ENCODE results near the gene ZNF385C. TPM values are rescaled to one million over a fixed set of nuclear protein-coding genes. Genes with fewer than 3 reads are reported as not detected.
A peak's percentile ranks its signal among the peaks of the same experiment; 100 is the strongest.
"Not testable (repeated sequence)": the region's sequence is repeated elsewhere in the genome, so short reads cannot be mapped to it uniquely, and the experiment has no call there.

ZNF385C gene
- polyA plus RNA-seq, 4 donors = 5.2 to 10.0 (median 6.8) TPM

GRCh38 chr17:42026857-42027589 is 71.2 kb downstream of the ZNF385C start:
- DNase-seq (ENCODE audit: low read depth in 4 of 4, low spot score in 2 of 4) = no peak

DNA sequence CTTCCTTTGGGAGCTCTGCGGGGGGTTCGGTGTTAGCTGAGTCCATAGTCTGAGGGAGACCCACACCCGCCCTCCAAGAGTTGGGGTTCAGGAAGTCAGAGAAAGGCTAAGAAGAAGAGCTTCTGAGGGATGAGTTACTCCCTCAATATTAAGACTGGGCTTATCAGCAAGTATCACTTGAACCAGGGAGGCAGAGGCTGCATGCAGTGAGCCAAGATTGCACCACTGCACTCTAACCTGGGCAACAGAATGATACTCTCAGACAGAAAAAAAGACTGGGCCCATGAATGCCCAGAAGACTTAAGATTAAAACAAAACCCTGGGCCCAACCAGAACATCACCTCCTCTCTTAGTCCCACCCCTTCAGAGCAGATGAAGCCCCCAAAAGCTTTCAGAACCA is 72.3 kb downstream of the ZNF385C start:
- no peak for DNase-seq (ENCODE audit: low read depth in 4 of 4, low spot score in 2 of 4)

GRCh38 chr17:42025191-42025579 is 73.1 kb downstream of the ZNF385C start:
- no peak for DNase-seq (ENCODE audit: low read depth in 4 of 4, low spot score in 2 of 4)

- no peak for DNase-seq (ENCODE audit: low read depth in 4 of 4, low spot score in 2 of 4)
Measured at GRCh38 chr17:42023524-42024349, 74.5 kb downstream of the ZNF385C start.

- not testable (repeated sequence) for DNase-seq (ENCODE audit: low read depth in 4 of 4, low spot score in 2 of 4)
Measured at GRCh38 chr17:42020845-42021244, 77.4 kb downstream of the ZNF385C start.

DNA sequence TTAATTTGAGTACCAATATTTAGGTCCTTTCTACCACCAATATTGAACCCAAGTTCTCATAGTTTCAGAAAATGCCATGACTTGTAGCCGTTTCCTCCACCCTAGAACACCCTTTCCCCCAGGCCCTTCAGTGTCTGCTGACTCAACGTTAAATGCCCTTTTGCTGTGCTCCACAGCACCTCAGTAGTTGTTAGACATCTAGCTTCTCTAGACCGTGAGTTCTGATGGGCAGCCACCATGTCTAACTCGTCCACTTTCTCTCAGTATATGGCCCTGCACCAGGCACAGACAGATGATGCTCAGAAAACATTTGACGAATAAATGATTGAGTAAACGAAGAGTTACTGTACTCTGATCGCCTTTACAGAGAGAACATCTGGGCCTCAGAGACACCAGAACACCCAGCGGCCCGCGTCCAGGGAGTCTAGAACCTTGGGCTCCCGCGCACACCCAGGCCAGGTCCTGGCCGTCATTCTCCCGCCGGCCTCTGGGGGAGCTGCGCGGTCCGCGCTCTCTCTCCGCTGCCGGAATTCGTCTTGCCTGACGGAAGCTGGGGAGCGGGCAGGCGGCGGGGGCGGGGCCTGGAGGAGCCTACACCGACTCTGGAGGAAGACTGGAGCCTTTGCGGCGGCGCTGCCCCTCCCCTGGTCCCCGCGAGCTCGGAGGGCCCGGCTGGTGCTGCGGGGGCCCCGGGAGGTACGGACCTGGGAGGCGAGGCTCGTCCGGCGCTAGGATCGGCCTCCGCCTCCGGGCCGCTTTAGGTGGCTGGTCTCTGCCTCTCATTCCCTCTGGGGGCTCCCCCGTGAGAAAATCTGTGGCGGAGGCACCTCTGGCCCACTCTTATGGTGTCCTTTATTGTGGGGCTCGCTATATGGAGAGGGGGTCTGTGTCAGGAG is 78.5 kb downstream of the ZNF385C start, which contains the start of gene NKIRAS2:
Gene NKIRAS2, plus strand, starts transcription at position 582 of the 896 bp plus-strand sequence. CDS start 1,488 bp downstream, outside the sequence.
- peak in 3 of 4 donors; percentile 11 to 76 (median 74) for DNase-seq (ENCODE audit: low read depth in 4 of 4, low spot score in 2 of 4)

DNA sequence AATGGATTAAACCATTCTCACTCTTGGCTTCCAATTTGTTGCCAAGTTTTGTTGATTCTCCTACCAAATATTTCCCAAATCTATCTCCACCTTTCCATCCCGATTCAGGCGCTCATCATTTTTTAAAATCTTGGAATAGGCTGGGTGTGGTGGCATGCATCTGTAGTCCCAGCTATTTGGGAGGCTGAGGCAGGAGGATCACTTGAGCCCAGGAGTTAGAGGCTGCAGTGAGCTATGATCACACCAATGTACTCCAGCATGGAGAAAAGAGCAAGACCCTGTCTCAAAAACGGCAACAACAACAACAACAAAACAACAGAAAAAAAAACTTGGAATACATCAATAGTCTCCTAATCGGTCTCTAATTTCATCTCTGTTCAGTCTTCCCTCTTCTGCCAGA is 79.3 kb downstream of the ZNF385C start:
- no peak for DNase-seq (ENCODE audit: low read depth in 4 of 4, low spot score in 2 of 4)

DNA sequence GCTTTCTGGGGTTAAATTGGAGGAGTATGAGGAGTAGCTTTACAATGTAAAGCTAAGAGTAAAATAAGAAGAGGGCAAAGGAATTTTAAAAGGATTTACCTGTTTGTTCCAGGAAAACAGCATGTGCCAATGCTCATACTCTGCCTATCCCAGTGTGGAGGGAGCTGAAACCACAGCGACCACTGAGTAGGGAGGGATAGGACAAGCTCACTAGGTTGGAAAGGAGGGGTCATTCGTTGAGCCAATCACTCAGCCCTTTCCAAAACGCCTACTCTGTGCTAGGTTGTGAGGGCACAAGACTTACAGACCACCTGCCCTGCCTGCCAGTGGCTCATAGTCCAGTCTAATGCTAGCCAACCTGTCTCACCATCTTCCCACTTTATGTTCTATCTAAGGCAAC is 79.9 kb downstream of the ZNF385C start:
- DNase-seq (ENCODE audit: low read depth in 4 of 4, low spot score in 2 of 4) = no peak

DNA sequence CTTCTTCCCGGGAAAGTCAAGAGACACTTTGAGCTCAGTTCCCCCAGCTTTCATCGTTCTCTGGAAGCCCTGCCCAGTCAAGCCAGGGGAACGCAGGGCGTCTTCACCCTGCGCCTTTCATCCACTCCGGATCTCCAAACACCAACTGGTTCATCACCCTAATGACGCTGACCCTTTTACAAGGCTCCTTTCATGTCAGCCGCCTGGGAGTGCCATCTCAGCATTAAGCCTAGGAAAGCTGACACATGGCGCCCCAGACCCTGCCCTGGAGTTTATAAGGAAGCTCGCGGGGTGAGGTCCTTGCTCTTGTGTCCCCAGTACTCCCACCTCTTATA is 80.4 kb downstream of the ZNF385C start:
- DNase-seq (ENCODE audit: low read depth in 4 of 4, low spot score in 2 of 4) = peak in 1 of 4 donors; percentile 47

- DNase-seq (ENCODE audit: low read depth in 4 of 4, low spot score in 2 of 4) = peak; percentile 80 to 86 (median 85)
Measured at GRCh38 chr17:42016941-42017865, 81.1 kb downstream of the ZNF385C start, which contains the start of gene DNAJC7. TSS of gene DNAJC7 (minus strand) at chr17:42017439. CDS start at chr17:42017416, 23 bp downstream.

DNA sequence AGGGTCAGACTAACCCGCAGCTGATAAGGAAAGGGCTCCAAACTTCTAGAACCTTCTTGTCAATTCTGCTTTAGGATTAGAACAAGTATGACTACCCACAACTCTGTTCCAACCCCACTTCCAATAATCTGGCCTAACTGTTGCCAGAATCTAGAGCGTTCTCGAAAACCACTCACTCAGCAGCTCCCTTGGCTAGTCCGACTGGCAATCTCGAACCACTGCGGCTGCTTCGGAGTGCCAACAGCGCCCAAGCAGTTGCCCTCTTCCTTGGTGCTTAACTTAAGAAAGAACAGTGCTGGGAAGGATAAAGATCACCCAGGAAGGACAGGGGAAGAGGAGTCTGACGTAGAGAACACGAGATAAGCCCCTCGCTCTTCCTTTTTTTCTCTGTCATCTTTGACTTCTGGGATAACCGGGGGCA is 81.9 kb downstream of the ZNF385C start:
- no peak for DNase-seq (ENCODE audit: low read depth in 4 of 4, low spot score in 2 of 4)

GRCh38 chr17:42013740-42014139 is 84.5 kb downstream of the ZNF385C start:
- not testable (repeated sequence) for DNase-seq (ENCODE audit: low read depth in 4 of 4, low spot score in 2 of 4)

GRCh38 chr17:42012363-42012762 is 85.9 kb downstream of the ZNF385C start:
- not testable (repeated sequence) for DNase-seq (ENCODE audit: low read depth in 4 of 4, low spot score in 2 of 4)

GRCh38 chr17:42010898-42011516 is 87.3 kb downstream of the ZNF385C start:
- DNase-seq (ENCODE audit: low read depth in 4 of 4, low spot score in 2 of 4) = no peak

DNA sequence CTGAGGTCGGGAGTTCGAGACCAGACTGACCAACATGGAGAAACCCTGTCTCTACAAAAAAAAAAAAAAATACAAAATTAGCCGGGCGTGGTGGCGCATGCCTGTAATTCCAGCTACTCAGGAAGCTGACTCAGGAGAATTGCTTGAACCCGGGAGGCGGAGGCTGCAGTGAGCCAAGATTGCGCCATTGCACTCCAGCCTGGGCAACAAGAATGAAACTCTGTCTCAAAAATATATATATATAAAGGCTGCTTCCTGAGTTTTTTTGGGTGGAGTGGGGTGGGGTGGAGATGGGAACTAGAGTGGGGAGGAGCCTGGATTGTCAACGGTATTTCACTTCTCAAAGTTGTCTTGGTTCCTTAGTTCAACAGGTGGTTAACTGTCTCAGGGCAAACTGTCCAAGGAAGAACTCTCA is 88.0 kb downstream of the ZNF385C start:
- DNase-seq (ENCODE audit: low read depth in 4 of 4, low spot score in 2 of 4) = not testable (repeated sequence)

DNA sequence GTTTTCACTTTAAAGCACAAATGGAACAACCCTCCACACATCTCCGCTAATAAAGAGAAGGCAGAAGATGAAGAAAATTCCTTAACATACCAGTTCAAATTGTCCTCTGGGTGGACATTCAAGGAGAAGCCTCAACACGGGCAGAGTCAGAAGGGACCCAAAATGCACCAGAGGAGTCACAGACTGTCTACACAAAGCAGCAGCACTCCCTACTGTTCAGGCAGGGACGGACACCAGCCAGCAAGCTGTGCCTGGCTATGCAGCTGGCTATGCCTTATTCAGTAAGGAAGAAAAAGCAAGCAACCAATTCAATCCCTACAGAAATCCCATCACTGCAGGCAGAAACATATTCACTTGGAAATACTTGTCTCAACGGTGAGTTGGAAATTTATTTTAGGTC is 89.1 kb downstream of the ZNF385C start:
- DNase-seq (ENCODE audit: low read depth in 4 of 4, low spot score in 2 of 4) = no peak

DNA sequence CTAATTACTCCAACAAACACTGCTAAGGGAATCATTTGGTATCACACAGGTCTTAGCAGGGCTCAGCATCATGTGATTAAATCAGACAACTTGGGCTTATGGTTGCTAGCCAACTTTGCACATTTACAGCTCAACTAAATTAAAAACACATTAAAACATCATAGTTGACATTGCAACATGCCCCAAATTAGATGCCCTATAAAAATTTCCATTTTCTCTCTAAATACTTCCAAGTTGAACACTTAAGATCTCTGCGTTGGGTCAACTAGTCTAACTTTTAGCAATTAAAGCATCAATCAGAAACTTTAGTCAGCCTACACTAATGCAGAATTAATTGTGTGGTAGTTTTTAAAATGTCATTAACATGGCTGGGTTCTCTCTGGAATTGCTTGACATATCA is 93.1 kb downstream of the ZNF385C start:
- no peak for DNase-seq (ENCODE audit: low read depth in 4 of 4, low spot score in 2 of 4)

GRCh38 chr17:42002792-42003301 is 95.4 kb downstream of the ZNF385C start:
- no peak for DNase-seq (ENCODE audit: low read depth in 4 of 4, low spot score in 2 of 4)
